Posterior vena cava (tissue), 2 donors: ENCODE data around the gene HECTD4. TPM values are rescaled to one million over a fixed set of nuclear protein-coding genes. Genes with fewer than 3 reads are reported as not detected.
"Not testable (repeated sequence)": the region's sequence is repeated elsewhere in the genome, so short reads cannot be mapped to it uniquely, and the experiment has no call there.

Experiments
- DNase-seq: peaks from one replicate; pipeline ENCODE4 v3.0.0-alpha.2; 2020; ENCODE audit warnings: low spot score
- intact Hi-C, 2 donors: fragments of 100-400 bp; cut with DNase I; formaldehyde crosslinking; loops; one replicate each; pipeline versions ENCODE4 v1.14.1 to v1.14.2; 2022 to 2023
- microRNA-seq, 2 donors: library from miRNA; unstranded; fragments of <30 nt; microRNA quantifications; one replicate each; pipeline ENCODE4 v1.2.0, GENCODE V29; 2020 to 2021; ENCODE audit warnings: borderline microRNAs expressed in 2 of 2
- total RNA-seq, 2 donors: library from RNA; stranded (reverse); fragmentation: NEBNext Ultra II Directional; extraction: Animal tissue kit (Norgen Biotek cat#: 25700); gene quantifications; one replicate each; pipeline ENCODE4 v1.2.1, GENCODE V29; 2021
- donor health status: DM: yes; HTN: yes; CAD: no.
- donor health status: DM: yes; HTN: yes; CAD: no.

HECTD4 gene
- total RNA-seq, 2 donors from 2014 or later = 46.7 to 47.9 TPM

DNA sequence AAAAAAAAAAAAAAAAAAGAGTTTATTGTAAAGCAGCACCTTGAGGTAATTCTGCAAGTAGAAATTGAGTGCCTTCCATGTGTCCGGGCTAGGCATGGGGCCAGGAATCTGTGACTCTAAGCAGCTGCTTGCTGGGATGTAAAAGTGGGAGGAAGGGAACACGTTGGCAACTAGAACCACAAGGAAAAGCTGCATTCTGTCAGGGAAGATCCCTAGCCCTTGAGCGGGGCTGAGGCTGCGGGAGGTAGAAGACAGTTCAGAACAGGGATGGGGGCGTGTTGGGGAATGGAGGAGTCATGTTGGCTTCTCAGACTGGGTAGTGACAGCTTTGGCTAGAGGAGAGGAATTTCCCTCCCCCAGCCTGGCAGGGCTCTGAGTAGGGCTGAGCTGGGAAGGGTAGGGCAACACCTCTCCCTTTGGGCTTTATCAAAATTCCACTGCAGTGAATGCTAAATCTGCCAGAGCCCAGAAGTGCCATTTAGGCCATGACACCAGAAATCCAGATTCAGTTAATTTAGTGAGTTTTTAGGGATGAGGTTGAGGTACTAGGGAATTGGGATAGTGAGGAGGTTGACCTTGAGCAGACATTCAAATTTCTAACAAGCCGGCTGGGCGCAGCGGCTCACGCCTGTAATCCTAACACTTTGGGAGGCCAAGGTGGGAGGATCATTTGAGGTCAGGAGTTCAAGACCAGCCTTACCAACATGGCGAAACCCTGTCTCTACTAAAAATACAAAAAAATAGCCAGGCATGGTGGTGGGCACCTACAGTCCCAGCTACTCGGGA is 260.3 kb downstream of the HECTD4 start:
- peak; percentile 88 for DNase-seq
- intact Hi-C loops = loop anchor here in 1 of 2 donors (1.0 kb wide), 1 partner anchor 40 kb away; no protein-coding TSS in a partner anchor

DNA sequence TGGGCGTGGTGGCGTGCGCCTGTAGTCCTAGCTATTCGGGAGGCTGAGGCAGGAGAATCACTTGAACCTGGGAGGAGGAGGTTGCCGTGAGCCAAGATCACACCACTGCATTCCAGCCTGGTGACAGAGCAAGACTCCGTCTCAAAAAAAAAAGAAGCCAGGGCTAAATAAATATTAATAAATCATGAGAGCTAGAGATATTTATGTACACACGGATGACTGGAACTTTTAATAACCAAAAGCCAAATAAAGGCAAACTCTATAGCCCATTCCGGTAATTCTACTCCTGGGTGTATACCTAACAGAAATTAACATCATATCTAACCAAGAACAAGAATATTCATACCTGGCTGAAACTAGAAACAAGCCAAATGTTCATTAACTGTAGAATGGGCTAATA is 264.5 kb downstream of the HECTD4 start:
- intact Hi-C loops = no loop called here
- no peak for DNase-seq

DNA sequence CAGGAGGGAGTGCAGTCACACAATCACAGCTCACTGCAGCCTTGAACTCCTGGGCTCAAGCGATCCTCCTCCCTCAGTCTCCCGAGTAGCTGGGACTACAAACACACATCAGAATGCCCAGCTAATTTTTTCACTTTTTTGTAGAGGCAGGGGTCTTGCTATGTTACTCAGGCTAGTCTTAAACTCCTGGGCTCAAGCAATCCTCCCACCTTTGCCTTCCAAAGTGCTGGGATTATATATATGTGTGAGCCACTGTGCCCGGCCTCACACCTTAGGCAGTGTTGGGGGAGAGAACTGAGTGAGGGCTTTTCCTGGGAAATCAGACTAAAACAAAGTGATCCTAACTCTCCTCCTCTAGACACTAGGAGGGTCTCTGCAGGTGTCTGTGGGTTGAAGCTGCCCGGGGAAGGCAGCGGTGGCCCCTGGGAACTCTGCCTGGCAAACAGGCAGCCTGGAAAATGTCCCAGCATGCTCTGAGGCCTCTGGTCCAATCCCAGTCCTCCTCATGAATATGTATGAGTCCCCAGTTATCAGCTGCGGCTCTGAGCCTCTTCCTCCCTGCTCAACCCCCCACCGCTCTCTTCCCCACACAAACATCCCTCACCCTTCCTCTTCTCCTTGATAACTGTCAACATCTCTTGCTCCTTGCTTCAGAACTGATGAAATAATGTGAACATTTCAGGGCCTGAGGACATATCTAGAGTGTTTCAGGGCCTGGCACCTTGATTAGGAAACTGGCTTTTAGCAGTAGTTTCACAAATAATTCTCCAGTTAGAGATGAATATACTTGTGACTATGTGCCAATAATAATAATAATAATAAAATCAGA is 265.8 kb downstream of the HECTD4 start:
- DNase-seq = peak; percentile 86

DNA sequence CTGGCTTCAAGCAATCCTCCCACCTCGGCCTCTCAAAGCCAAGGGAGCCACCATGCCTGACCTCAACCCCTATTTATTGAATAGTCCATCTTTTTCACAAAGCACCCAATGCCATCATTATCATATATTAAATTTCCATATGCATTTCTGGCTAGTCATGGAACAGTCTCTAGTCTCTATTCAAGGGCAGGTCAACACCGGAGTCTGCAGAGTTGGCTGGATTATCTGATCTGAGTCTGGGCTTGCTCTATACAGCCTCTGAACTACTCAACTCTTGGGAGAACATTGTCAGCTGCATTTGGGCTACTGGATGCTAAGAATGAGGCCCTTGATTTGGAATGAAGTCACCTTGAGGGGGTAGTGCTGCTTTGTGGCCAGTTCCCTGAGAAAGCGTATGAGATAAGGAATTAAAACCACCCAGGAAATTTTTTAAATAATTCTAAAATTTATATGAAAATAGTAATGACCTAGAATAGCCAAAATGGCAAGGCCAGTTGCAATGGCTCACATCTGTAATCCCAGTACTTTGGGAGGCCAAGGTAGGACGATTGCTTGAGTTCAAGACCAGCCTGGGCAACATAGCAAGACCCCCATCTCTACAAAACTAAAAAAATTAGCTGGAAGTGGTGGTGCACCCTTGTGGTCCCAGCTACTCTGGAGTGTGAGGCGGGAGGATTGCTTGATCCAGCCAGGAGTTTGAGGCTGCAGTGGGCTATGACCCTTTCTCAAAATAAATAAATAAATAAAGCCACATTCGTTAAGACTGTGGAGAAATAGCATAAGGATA is 266.8 kb downstream of the HECTD4 start:
- intact Hi-C loops = no loop called here
- DNase-seq = no peak

More for the DNA sequence above, 265.8 kb downstream of the HECTD4 start:
- intact Hi-C loops = no loop called here

DNA sequence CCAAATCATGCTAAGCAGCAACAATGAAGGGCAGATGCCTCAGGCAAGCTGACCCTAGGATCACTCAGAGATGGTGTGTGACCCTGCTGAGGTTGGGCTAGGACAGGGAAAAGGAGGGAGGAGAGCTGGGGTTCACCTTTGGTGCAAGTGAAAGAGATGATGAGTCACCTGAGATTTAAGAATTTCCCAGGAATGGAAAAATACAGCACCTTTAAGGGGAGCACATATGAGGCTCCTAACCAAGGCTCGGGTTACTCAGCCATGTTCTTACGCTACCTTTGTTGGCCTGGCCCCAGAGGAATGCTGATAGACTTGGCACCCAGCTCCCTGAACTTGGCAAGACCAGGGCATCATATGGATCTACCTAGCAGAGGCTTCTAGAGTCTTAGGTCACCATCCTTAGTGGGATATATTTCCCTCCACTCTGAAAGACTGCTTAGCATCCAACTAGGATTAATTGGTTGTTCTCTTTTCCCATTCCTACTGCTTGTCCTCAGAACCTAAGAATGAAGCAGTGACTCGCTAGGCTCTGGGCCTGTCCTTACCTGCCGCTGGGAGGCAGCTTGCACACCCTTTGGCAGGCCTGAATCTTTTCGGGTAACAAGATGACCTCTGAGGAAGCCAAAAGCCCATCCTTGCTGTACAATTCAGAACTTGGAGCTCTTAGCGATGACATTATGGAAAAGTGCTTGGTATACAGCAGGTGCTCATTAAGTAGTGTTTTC is 269.7 kb downstream of the HECTD4 start:
- intact Hi-C loops = no loop called here

DNA sequence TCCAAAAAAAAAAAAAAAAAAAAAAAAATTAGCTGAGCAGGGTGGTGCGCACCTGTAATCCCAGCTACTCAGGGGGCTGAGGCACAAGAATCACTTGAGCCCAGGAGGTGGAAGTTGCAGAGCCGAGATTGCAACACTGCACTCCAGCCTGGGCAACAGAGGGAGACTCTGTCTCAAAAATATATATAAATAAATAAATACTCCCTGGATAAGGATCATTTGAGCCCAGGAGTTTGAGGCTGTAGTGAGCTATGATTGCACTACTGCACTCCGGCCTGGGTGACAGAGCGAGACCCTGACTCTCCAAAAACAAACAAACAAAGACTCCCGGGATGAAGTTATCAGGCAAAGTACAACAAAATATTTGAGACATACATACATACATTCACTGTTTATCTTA is 270.3 kb downstream of the HECTD4 start:
- intact Hi-C loops = no loop called here
- DNase-seq = no peak

More for the DNA sequence above, 269.7 kb downstream of the HECTD4 start:
- DNase-seq = no peak

DNA sequence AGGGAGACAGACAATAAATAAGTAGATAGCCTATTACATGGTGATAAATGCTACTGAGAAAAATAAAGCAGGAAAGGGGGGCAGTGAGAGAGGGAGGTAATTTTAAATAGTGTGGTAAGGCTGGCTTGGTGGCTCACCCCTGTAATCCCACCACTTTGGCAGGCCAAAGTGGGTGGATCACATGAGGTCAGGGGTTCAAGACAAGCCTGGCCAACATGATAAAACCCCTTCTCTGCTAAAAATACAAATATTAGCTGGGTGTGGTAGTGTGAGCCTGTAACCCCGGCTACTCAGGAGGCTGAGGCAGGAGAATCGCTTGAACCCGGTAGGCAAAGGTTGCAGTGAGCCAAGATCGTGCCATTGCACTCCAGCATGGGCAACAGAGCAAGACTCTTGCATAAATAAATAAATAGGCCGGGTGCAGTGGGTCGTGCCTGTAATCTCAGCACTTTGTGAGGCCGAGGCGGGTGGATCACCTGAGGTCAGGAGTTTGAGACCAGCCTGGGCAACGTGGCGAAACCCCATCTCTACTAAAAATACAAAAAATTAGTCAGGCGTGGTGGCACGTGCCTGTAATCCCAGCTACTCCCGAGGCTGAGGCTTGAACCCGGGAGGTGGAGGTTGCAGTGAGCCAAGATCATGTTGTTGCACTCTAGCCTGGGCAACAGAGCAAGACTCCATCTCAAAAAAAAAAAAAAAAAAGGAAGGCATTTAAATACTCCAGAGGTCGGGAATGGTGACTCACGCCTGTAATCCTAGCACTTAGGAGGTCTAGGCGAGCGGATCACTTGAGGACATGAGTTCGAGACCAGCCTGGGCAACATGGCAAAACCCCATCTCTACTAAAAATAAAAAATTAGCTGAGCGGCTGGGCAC is 271.2 kb downstream of the HECTD4 start:
- DNase-seq, intact Hi-C loops: not testable (repeated sequence)

Small RNAs within 50 kb of the gene (microRNA-seq; reads per million reads assigned to microRNA genes)
- gene MIR6861 = 0 to 0.26 reads per million in 2 donors

Other genes starting within 250 kb of the HECTD4 start
- 100 to 1,000 TPM; 889 to 892 TPM for gene RPL6, start 27.2 kb upstream of the HECTD4 start, total RNA-seq
- 100 to 1,000 TPM; 139 to 204 TPM for gene PTPN11, start 36.5 kb upstream of the HECTD4 start, total RNA-seq